H1 (cell line): ENCODE measurements around the gene STAG1. TPM values are rescaled to one million over a fixed set of nuclear protein-coding genes. Genes with fewer than 3 reads are reported as not detected.
"Not testable (repeated sequence)": the region's sequence is repeated elsewhere in the genome, so short reads cannot be mapped to it uniquely, and the experiment has no call there.

ENCODE experiments used
- CTCF ChIA-PET: fragments of 300-600 bp; sonication (Branson Sonifier 250); formaldehyde crosslinking; loops from one replicate; lab custom pipeline; 2021; ENCODE audit not compliant: partially characterized antibody; lab: Charles Lee
- POLR2A ChIA-PET: fragments of 300-600 bp; sonication (Branson Sonifier 250); formaldehyde crosslinking; loops from one replicate; lab custom pipeline; 2021; ENCODE audit warnings: inconsistent platforms; ENCODE audit not compliant: partially characterized antibody; lab: Charles Lee
- DNase-seq, 2 experiments: peaks; one replicate each; pipeline versions ENCODE4 v3.0.0 to v3.0.0-alpha.2; 2010 to 2022; ENCODE audit warnings: low spot score in 2 of 2, low read depth in 1 of 2, mixed read lengths in 1 of 2
- FAIRE-seq: peaks from 2 replicates; lab custom pipeline; 2011; peaks lifted over from hg19 to GRCh38; lab: Jason Lieb, UNC
- H2AFZ ChIP-seq: 2 replicates; pipeline ENCODE4 v1.8.1; 2012; ENCODE audit warnings: low read length, inconsistent platforms
- H2AK5ac ChIP-seq: 2 replicates; pipeline ENCODE4 v1.6.1; 2013; ENCODE audit warnings: low read depth, low read length
- H2BK120ac ChIP-seq: replicated peaks from 2 replicates; pipeline ENCODE3; 2013; ENCODE audit warnings: low read depth, low read length, inconsistent platforms
- H2BK12ac ChIP-seq: 2 replicates; pipeline ENCODE4 v1.6.1; 2013; ENCODE audit warnings: low read depth, low read length
- H2BK15ac ChIP-seq: 2 replicates; pipeline ENCODE4 v1.6.1; 2013; ENCODE audit warnings: low read length
- H2BK20ac ChIP-seq: 2 replicates; pipeline ENCODE4 v1.6.1; 2013; ENCODE audit warnings: low read length
- H2BK5ac ChIP-seq: 2 replicates; pipeline ENCODE4 v1.6.1; 2013; ENCODE audit warnings: low read depth, low read length
- H3K14ac ChIP-seq: 2 replicates; pipeline ENCODE4 v1.6.1; 2013; ENCODE audit warnings: inconsistent platforms; ENCODE audit not compliant: insufficient read length
- H3K18ac ChIP-seq: 2 replicates; pipeline ENCODE4 v1.6.1; 2013; ENCODE audit warnings: low read length; ENCODE audit errors: extremely low read depth
- H3K23ac ChIP-seq: 2 replicates; pipeline ENCODE4 v1.6.1; 2013; ENCODE audit warnings: inconsistent platforms; ENCODE audit not compliant: insufficient read length
- H3K23me2 ChIP-seq: 2 replicates; pipeline ENCODE4 v1.6.1; 2013; ENCODE audit warnings: low read depth, low read length
- H3K27ac ChIP-seq: 2 replicates; pipeline ENCODE4 v1.6.1; 2011; ENCODE audit warnings: low read depth, low read length, inconsistent platforms
- H3K27me3 ChIP-seq, 4 experiments: replicated peaks in 1 of 4; 1 replicate in 1 of 4; 2 replicates in 3 of 4; pipeline versions ENCODE4 v1.6.1 to v1.8.1; 2011 to 2013; ENCODE audit warnings: low read length in 3 of 4, mild to moderate bottlenecking in 3 of 4, inconsistent platforms in 2 of 4, mixed read lengths in 2 of 4, moderate library complexity in 1 of 4; ENCODE audit not compliant: control insufficient read depth in 3 of 4, insufficient read depth in 3 of 4; ENCODE audit errors: extremely low read depth in 1 of 4
- H3K36me3 ChIP-seq, 4 experiments: 2 replicates each; pipeline versions ENCODE4 v1.6.1 to v1.8.1; 2011 to 2013; ENCODE audit warnings: mild to moderate bottlenecking in 4 of 4, low read length in 3 of 4, moderate library complexity in 2 of 4, control low read depth in 1 of 4, inconsistent platforms in 1 of 4; ENCODE audit not compliant: insufficient read depth in 4 of 4, control insufficient read depth in 2 of 4
- H3K4ac ChIP-seq: replicated peaks from 2 replicates; pipeline ENCODE3; 2013; ENCODE audit warnings: low read length, low read depth, mixed read lengths, inconsistent platforms; ENCODE audit not compliant: insufficient read length
- H3K4me1 ChIP-seq, 4 experiments: replicated peaks in 1 of 4; 1 replicate in 1 of 4; 2 replicates in 3 of 4; pipeline versions ENCODE4 v1.6.1 to v1.8.1; 2011 to 2013; ENCODE audit warnings: low read length in 3 of 4, inconsistent platforms in 2 of 4, mixed read lengths in 1 of 4; ENCODE audit not compliant: insufficient read depth in 4 of 4, control insufficient read depth in 3 of 4
- H3K4me2 ChIP-seq, 2 experiments: 2 replicates each; pipeline versions ENCODE4 v1.6.1 to v1.8.1; 2011 to 2013; ENCODE audit warnings: low read depth in 2 of 2, low read length in 2 of 2, control low read depth in 1 of 2, inconsistent platforms in 1 of 2, mild to moderate bottlenecking in 1 of 2; ENCODE audit not compliant: insufficient read depth in 1 of 2
- H3K4me3 ChIP-seq, 4 experiments: fragments of 200-600, 300-600 bp in 1 of 4; sonication (generic), shearing (Covaris generic), sonication (Bioruptor Twin) in 1 of 4; 2 replicates each; pipeline versions ENCODE4 v1.5.1 to v1.8.1; 2011 to 2016; ENCODE audit warnings: low read length in 4 of 4, low read depth in 3 of 4, control low read depth in 2 of 4, inconsistent platforms in 2 of 4, mild to moderate bottlenecking in 2 of 4, mixed read lengths in 1 of 4, moderate library complexity in 1 of 4; ENCODE audit not compliant: insufficient read depth in 2 of 4; ENCODE audit errors: extremely low read depth in 1 of 4
- H3K56ac ChIP-seq: replicated peaks from 2 replicates; pipeline ENCODE3; 2013; ENCODE audit warnings: low read depth, mild to moderate bottlenecking, mixed read lengths, low read length, inconsistent platforms; ENCODE audit not compliant: insufficient read length
- H3K79me1 ChIP-seq: 2 replicates; pipeline ENCODE4 v1.6.1; 2013; ENCODE audit warnings: low read depth, low read length, control low read depth
- H3K79me2 ChIP-seq, 2 experiments: 2 replicates each; pipeline versions ENCODE4 v1.6.1 to v1.8.1; 2012 to 2013; ENCODE audit warnings: low read length in 2 of 2, mild to moderate bottlenecking in 2 of 2, inconsistent platforms in 1 of 2; ENCODE audit not compliant: insufficient read depth in 2 of 2, control insufficient read depth in 1 of 2
- H3K9ac ChIP-seq, 4 experiments: replicated peaks in 1 of 4; 1 replicate in 1 of 4; 2 replicates in 3 of 4; pipeline versions ENCODE4 v1.6.1 to v1.8.1; 2011 to 2013; ENCODE audit warnings: low read depth in 3 of 4, low read length in 3 of 4, control low read depth in 2 of 4, mild to moderate bottlenecking in 2 of 4, moderate library complexity in 2 of 4, inconsistent platforms in 1 of 4; ENCODE audit errors: extremely low read depth in 1 of 4
- H3K9me3 ChIP-seq, 2 experiments: 2 replicates each; pipeline versions ENCODE4 v1.6.1 to v1.8.1; 2012 to 2013; ENCODE audit warnings: mild to moderate bottlenecking in 2 of 2, moderate library complexity in 2 of 2, control low read depth in 1 of 2, inconsistent platforms in 1 of 2, low read depth in 1 of 2, low read length in 1 of 2, mixed read lengths in 1 of 2; ENCODE audit not compliant: insufficient read depth in 2 of 2
- H4K20me1 ChIP-seq, 2 experiments: replicated peaks in 1 of 2; 2 replicates each; pipeline versions ENCODE3 to v1.8.1; 2011 to 2013; ENCODE audit warnings: inconsistent platforms in 2 of 2, low read length in 2 of 2, mild to moderate bottlenecking in 1 of 2; ENCODE audit not compliant: insufficient read depth in 2 of 2, control insufficient read depth in 1 of 2
- H4K5ac ChIP-seq: 2 replicates; pipeline ENCODE4 v1.6.1; 2013; ENCODE audit warnings: low read length, low read depth, mixed read lengths, inconsistent platforms; ENCODE audit not compliant: insufficient read length
- H4K8ac ChIP-seq: 2 replicates; pipeline ENCODE4 v1.8.0; 2013; ENCODE audit warnings: mild to moderate bottlenecking, moderate library complexity, low read length, inconsistent platforms; ENCODE audit not compliant: insufficient read depth; ENCODE audit errors: extremely low read depth
- H4K91ac ChIP-seq: replicated peaks from 2 replicates; pipeline ENCODE3; 2013; ENCODE audit warnings: low read length, mixed read lengths, inconsistent platforms; ENCODE audit not compliant: insufficient read length
- WGBS, 2 experiments: shearing (Covaris generic) in 1 of 2; methylation state at CpG; one replicate each; pipeline versions ENCODE4 v1.1.6 to v1.1.7; 2013 to 2015; ENCODE audit warnings: low lambda C conversion rate in 2 of 2, mixed read lengths in 2 of 2, inconsistent platforms in 1 of 2, low coverage in 1 of 2, missing lambda C conversion rate in 1 of 2; ENCODE audit not compliant: insufficient replicate concordance in 2 of 2, insufficient coverage in 1 of 2, insufficient read length in 1 of 2; ENCODE audit errors: extremely low coverage in 1 of 2, missing lambda C conversion rate in 1 of 2; 5-methylcytosine and 5-hydroxymethylcytosine counted together
- polyA plus RNA-seq, 7 experiments: library from polyadenylated mRNA; depleted of rRNA in 3 of 7; stranded (reverse) in 5 of 7; unstranded in 2 of 7; fragments of >200 nt in 5 of 7; fragments of 200-250 nt in 2 of 7; gene quantifications; 1 replicate in 5 of 7; 2 replicates in 1 of 7; 4 replicates in 1 of 7; pipeline versions ENCODE4 v1.2.1 to v1.2.3, GENCODE V29; 2011 to 2013; ENCODE audit warnings: missing spikeins in 2 of 7, mixed read lengths in 2 of 7
- total RNA-seq: library from RNA; stranded (reverse); fragmentation: NEBNext Ultra II Directional; extraction: Animal tissue kit (Norgen Biotek cat#: 25700); gene quantifications from 2 replicates; pipeline ENCODE4 v1.2.1, GENCODE V29; 2021

STAG1 gene
- total and polyA plus RNA-seq, 2 of the 8 experiments (the other 6 are each of a cell fraction or from before 2014, with no cell fraction given), result 4.6 to 23.4 TPM

DNA sequence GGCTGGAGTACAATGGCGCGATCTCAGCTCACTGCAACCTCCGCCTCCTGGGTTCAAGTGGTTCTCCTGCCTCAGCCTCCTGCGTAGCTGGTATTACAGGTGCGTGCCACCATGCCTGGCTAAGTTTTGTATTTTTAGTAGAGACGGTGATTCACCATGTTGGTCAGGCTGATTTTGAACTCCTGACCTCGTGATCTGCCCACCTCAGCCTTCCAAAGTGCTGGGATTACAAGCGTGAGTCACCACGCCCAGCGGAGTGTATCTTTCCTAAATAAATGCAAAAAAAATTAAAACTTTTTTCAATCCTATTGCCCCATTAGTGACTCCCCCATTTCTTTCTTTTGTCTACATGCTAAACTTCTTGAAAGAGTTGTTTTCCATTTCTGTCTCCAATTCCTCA, 49.0 kb upstream of the STAG1 start:
- H3K36me3 ChIP-seq, H2BK120ac ChIP-seq, H3K14ac ChIP-seq, H2BK20ac ChIP-seq, H3K27ac ChIP-seq, H3K18ac ChIP-seq, H3K79me2 ChIP-seq, H3K23ac ChIP-seq, H4K91ac ChIP-seq, H2BK15ac ChIP-seq, H3K79me1 ChIP-seq, H3K9ac ChIP-seq, H3K4ac ChIP-seq, H3K56ac ChIP-seq, H4K5ac ChIP-seq, H3K4me2 ChIP-seq, H3K23me2 ChIP-seq, H4K20me1 ChIP-seq, FAIRE-seq, H3K4me1 ChIP-seq, H2AFZ ChIP-seq, DNase-seq, H3K27me3 ChIP-seq, H2BK12ac ChIP-seq, H2AK5ac ChIP-seq, H4K8ac ChIP-seq, H3K4me3 ChIP-seq, POLR2A ChIA-PET, H2BK5ac ChIP-seq, H3K9me3 ChIP-seq: not testable (repeated sequence)
- CTCF ChIA-PET, result interaction anchor here (0.6 to 1.0 kb wide), 2 partner anchors 9 to 15 kb away, joined by 3 read pairs; no protein-coding TSS in a partner anchor
- 97% methylated on average over 7 of the region's 10 CpGs; no CpG with 5 or more reads in 1 of the 2 experiments for WGBS, 2 experiments
